Parathyroid adenoma (tissue), 2 donors: ENCODE measurements around the gene POU2F3.

Source experiments
- H2AFZ ChIP-seq: fragments of 300-600 bp; sonication (generic); one replicate; pipeline ENCODE4 v1.7.0; 2017; ENCODE audit warnings: antibody characterized with exemption, mild to moderate bottlenecking
- H3K27ac ChIP-seq: fragments of 300-600 bp; sonication (generic); one replicate; pipeline ENCODE4 v1.7.0; 2017
- H3K27me3 ChIP-seq: fragments of 300-600 bp; sonication (generic); one replicate; pipeline ENCODE4 v1.7.0; 2017; ENCODE audit warnings: low read length; ENCODE audit not compliant: control insufficient read depth, insufficient read depth
- H3K36me3 ChIP-seq: fragments of 300-600 bp; sonication (generic); one replicate; pipeline ENCODE4 v1.7.0; 2017; ENCODE audit warnings: low read length; ENCODE audit not compliant: control insufficient read depth, insufficient read depth
- H3K4me1 ChIP-seq: fragments of 300-600 bp; sonication (generic); one replicate; pipeline ENCODE4 v1.7.0; 2017; ENCODE audit warnings: control low read depth
- H3K4me2 ChIP-seq: fragments of 300-600 bp; sonication (generic); one replicate; pipeline ENCODE4 v1.7.0; 2017; ENCODE audit warnings: low read length
- H3K4me3 ChIP-seq: fragments of 300-600 bp; sonication (generic); one replicate; pipeline ENCODE4 v1.7.0; 2017; ENCODE audit warnings: low read depth, low read length
- H3K79me2 ChIP-seq: fragments of 300-600 bp; sonication (generic); one replicate; pipeline ENCODE4 v1.7.0; 2017; ENCODE audit warnings: control low read depth
- H3K9ac ChIP-seq: fragments of 300-600 bp; sonication (generic); one replicate; pipeline ENCODE4 v1.7.0; 2017; ENCODE audit warnings: mild to moderate bottlenecking
- H3K9me3 ChIP-seq: fragments of 300-600 bp; sonication (generic); one replicate; pipeline ENCODE4 v1.7.0; 2017; ENCODE audit warnings: low read length; ENCODE audit not compliant: control insufficient read depth
- CTCF ChIP-seq: fragments of 300-600 bp; sonication (generic); IDR thresholded peaks from one replicate; pipeline ENCODE4 v1.7.0; 2017; ENCODE audit warnings: antibody characterized with exemption, mild to moderate bottlenecking
- donor health status: primary hyperparathyroidism.

The POU2F3 gene

GRCh38 chr11:120324932-120325810 lies 85.2 kb downstream of the POU2F3 start, which contains the start of gene TLCD5:
TSS of gene TLCD5 (plus strand) at chr11:120325299. CDS start at chr11:120327442, 2,143 bp downstream.
- H3K27me3 ChIP-seq: no peaks in the 10 kb centered on the region
- H3K4me1 ChIP-seq: peaks cover 6% of the 10 kb centered on the region
- H3K9ac ChIP-seq: peak within 1 kb of the TSS; percentile 32
- peak within 1 kb of the TSS; percentile 47 for H3K4me3 ChIP-seq
- peak within 1 kb of the TSS; percentile 60 for H3K4me2 ChIP-seq
- H3K79me2 ChIP-seq: no peaks in the 10 kb centered on the region
- TF ChIP-seq CTCF: no peak
- peak within 1 kb of the TSS; percentile 77 for H3K27ac ChIP-seq
- H3K9me3 ChIP-seq: no peaks in the 10 kb centered on the region
- peak within 1 kb of the TSS; percentile 83 for H2AFZ ChIP-seq
- no peaks in the 10 kb centered on the region for H3K36me3 ChIP-seq

- Histone ChIP-seq H3K79me2 (no peaks in the 10 kb centered on the region), H3K27ac (peak overlapping the region; percentile 77), H3K27me3 (no peaks in the 10 kb centered on the region), H3K4me3 (peak overlapping the region; percentile 47), H3K4me2 (peak overlapping the region; percentile 60), H2AFZ (no peak overlapping the region), H3K9me3 (no peaks in the 10 kb centered on the region), H3K4me1 (peaks cover 6% of the 10 kb centered on the region), H3K9ac (no peak overlapping the region), H3K36me3 (no peaks in the 10 kb centered on the region)
- TF ChIP-seq CTCF: no peak
Observed at GRCh38 chr11:120326228-120326627, 86.3 kb downstream of the POU2F3 start.

- no peaks in the 10 kb centered on the region for H3K9me3 ChIP-seq
- no peak overlapping the region for H3K4me2 ChIP-seq
- no peak overlapping the region for H3K4me3 ChIP-seq
- no peaks in the 10 kb centered on the region for H3K79me2 ChIP-seq
- no peaks in the 10 kb centered on the region for H3K27me3 ChIP-seq
- H2AFZ ChIP-seq: no peak overlapping the region
- H3K27ac ChIP-seq: peak overlapping the region; percentile 77
- no peak for TF ChIP-seq CTCF
- no peak overlapping the region for H3K9ac ChIP-seq
- peaks cover 6% of the 10 kb centered on the region for H3K4me1 ChIP-seq
- H3K36me3 ChIP-seq: no peaks in the 10 kb centered on the region
Observed at GRCh38 chr11:120326845-120327281, 86.9 kb downstream of the POU2F3 start.

GRCh38 chr11:120327311-120327710 lies 87.4 kb downstream of the POU2F3 start:
- no peak overlapping the region for H2AFZ ChIP-seq
- H3K27ac ChIP-seq: peak overlapping the region; percentile 77
- no peak overlapping the region for H3K4me2 ChIP-seq
- H3K4me3 ChIP-seq: no peak overlapping the region
- H3K9me3 ChIP-seq: no peaks in the 10 kb centered on the region
- peaks cover 6% of the 10 kb centered on the region for H3K4me1 ChIP-seq
- no peaks in the 10 kb centered on the region for H3K27me3 ChIP-seq
- H3K79me2 ChIP-seq: no peaks in the 10 kb centered on the region
- TF ChIP-seq CTCF: no peak
- no peaks in the 10 kb centered on the region for H3K36me3 ChIP-seq
- no peak overlapping the region for H3K9ac ChIP-seq
